ENCODE data around the gene IL9R.
A peak's percentile ranks its signal among the peaks of the same experiment; 100 is the strongest.

Gene IL9R

DNA sequence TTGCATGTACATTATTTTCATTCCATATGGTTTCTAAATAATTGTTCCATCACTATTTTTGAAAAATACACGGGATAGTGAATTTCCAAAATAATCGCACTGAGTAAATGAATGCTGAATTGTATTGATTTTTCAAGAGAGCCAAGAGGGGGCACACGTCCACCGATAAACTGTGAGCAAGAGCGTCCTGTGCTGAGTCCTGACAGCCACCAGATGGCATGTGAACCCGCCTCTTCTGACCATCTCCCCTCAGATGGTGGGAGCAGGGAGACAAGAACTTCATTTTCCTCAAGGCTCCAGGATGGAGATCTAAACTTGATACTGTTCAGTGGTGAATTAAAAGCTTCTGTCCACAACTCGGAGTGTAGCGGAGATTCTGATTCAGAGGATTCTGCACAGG is 30.6 kb upstream of the IL9R start:
- Histone ChIP-seq H3K4me3 (ENCODE audit: low read depth in 1 of 2, low read length in 2 of 2) (no peak overlapping the region), H3K9me3 (ENCODE audit: insufficient read depth, low read length, severe bottlenecking) (peaks cover 9% of the 10 kb centered on the region), H3K9ac (ENCODE audit: low read depth, low read length) (no peak overlapping the region), H3K36me3 (ENCODE audit: insufficient read depth, low read length) (no peaks in the 10 kb centered on the region), H3K4me2 (ENCODE audit: insufficient read depth, low read length) (no peak overlapping the region), H2AFZ (ENCODE audit: low read depth, low read length) (no peak overlapping the region), H3K27me3 (ENCODE audit: insufficient read depth, low read length, poor library complexity) (no peaks in the 10 kb centered on the region), H3K79me2 (ENCODE audit: insufficient read depth, low read length) (no peaks in the 10 kb centered on the region), H4K20me1 (ENCODE audit: insufficient read depth, low read length) (no peaks in the 10 kb centered on the region), H3K4me1 (ENCODE audit: insufficient read depth, low read length) (no peaks in the 10 kb centered on the region), H3K27ac (ENCODE audit: low read length) (no peak overlapping the region)
- TF ChIP-seq, protein P1, sequence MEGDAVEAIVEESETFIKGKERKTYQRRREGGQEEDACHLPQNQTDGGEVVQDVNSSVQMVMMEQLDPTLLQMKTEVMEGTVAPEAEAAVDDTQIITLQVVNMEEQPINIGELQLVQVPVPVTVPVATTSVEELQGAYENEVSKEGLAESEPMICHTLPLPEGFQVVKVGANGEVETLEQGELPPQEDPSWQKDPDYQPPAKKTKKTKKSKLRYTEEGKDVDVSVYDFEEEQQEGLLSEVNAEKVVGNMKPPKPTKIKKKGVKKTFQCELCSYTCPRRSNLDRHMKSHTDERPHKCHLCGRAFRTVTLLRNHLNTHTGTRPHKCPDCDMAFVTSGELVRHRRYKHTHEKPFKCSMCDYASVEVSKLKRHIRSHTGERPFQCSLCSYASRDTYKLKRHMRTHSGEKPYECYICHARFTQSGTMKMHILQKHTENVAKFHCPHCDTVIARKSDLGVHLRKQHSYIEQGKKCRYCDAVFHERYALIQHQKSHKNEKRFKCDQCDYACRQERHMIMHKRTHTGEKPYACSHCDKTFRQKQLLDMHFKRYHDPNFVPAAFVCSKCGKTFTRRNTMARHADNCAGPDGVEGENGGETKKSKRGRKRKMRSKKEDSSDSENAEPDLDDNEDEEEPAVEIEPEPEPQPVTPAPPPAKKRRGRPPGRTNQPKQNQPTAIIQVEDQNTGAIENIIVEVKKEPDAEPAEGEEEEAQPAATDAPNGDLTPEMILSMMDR (IDR thresholded peaks at IDR 0.05; ENCODE audit: borderline replicate concordance, extremely low read depth, low read length, poor library complexity, severe bottlenecking) = peak; percentile 79
- TF ChIP-seq EZH2 (IDR thresholded peaks at IDR 0.05; ENCODE audit: borderline replicate concordance, low read depth, low read length, severe bottlenecking) = no peak
- peak; percentile 54 for DNase-seq
- peak; percentile 89 for ATAC-seq (ENCODE audit: insufficient read depth, low read depth)

DNA sequence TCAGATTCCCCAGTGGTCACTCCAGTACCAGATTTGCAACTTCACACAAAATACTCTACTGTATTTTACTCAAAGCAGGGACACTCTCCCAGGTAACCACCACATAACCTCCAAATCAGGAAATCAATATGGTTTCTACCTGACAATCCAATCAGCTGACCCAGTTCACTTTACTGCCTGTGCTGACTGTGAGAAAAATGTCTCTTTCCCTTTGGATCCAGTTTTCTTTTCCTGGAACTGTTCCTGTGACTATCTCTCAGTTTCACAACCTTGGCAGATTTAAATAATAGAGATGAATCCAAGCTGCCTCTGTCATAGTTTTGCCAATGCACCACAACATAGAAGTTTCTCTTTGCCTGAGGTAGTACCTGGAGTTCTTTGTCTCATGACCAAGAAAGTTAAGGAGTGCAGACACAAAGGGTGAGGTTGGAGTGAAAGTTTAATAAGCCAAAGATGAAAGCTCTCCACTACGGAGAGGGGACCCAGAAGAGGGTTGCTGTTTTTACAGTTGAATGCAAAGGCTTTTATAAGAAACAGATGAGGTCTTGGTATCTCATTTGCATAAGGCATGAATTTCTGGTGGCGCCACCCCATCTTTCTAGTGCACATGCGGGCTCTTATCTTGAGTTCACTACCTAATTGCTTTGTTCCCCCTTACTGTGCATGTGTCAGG is 29.7 kb upstream of the IL9R start:
- Histone ChIP-seq H3K79me2 (ENCODE audit: insufficient read depth, low read length) (no peaks in the 10 kb centered on the region), H3K4me1 (ENCODE audit: insufficient read depth, low read length) (no peaks in the 10 kb centered on the region), H4K20me1 (ENCODE audit: insufficient read depth, low read length) (no peaks in the 10 kb centered on the region), H3K9ac (ENCODE audit: low read depth, low read length) (no peak overlapping the region), H3K4me2 (ENCODE audit: insufficient read depth, low read length) (no peak overlapping the region), H3K36me3 (ENCODE audit: insufficient read depth, low read length) (no peaks in the 10 kb centered on the region), H3K27me3 (ENCODE audit: insufficient read depth, low read length, poor library complexity) (no peaks in the 10 kb centered on the region), H2AFZ (ENCODE audit: low read depth, low read length) (no peak overlapping the region), H3K4me3 (ENCODE audit: low read depth in 1 of 2, low read length in 2 of 2) (no peak overlapping the region), H3K27ac (ENCODE audit: low read length) (no peak overlapping the region), H3K9me3 (ENCODE audit: insufficient read depth, low read length, severe bottlenecking) (peaks cover 9% of the 10 kb centered on the region)
- no peak for ATAC-seq (ENCODE audit: insufficient read depth, low read depth)
- TF ChIP-seq EZH2 (IDR thresholded peaks at IDR 0.05; ENCODE audit: borderline replicate concordance, low read depth, low read length, severe bottlenecking) = no peak
- TF ChIP-seq, protein P1 (IDR thresholded peaks at IDR 0.05; ENCODE audit: borderline replicate concordance, extremely low read depth, low read length, poor library complexity, severe bottlenecking) = no peak
- no peak for DNase-seq

DNA sequence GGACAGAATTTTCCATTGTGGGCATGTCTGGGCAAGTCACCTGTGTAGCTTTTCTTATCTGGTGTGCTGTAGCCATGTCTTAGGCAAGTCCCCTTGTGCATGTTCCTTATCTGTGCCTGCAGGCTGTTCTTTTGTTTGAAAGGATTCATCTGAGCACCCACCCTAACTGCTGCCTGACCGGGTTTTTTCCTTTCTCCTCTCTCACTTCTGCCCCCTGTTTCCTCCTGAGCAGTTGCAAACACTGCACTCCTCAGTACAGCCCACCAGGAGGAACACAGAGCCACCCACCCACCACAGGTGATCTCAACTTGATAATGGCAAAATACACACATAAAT is 29.2 kb upstream of the IL9R start:
- Histone ChIP-seq H3K4me3 (ENCODE audit: low read depth in 1 of 2, low read length in 2 of 2) (no peak overlapping the region), H2AFZ (ENCODE audit: low read depth, low read length) (no peak overlapping the region), H3K27ac (ENCODE audit: low read length) (no peak overlapping the region), H3K27me3 (ENCODE audit: insufficient read depth, low read length, poor library complexity) (no peaks in the 10 kb centered on the region), H3K4me2 (ENCODE audit: insufficient read depth, low read length) (no peak overlapping the region), H3K9me3 (ENCODE audit: insufficient read depth, low read length, severe bottlenecking) (peaks cover 4% of the 10 kb centered on the region), H3K36me3 (ENCODE audit: insufficient read depth, low read length) (no peaks in the 10 kb centered on the region), H3K4me1 (ENCODE audit: insufficient read depth, low read length) (no peaks in the 10 kb centered on the region), H3K9ac (ENCODE audit: low read depth, low read length) (no peak overlapping the region), H3K79me2 (ENCODE audit: insufficient read depth, low read length) (no peaks in the 10 kb centered on the region), H4K20me1 (ENCODE audit: insufficient read depth, low read length) (no peaks in the 10 kb centered on the region)
- DNase-seq = no peak
- TF ChIP-seq EZH2 (IDR thresholded peaks at IDR 0.05; ENCODE audit: borderline replicate concordance, low read depth, low read length, severe bottlenecking) = no peak
- TF ChIP-seq, protein P1 (IDR thresholded peaks at IDR 0.05; ENCODE audit: borderline replicate concordance, extremely low read depth, low read length, poor library complexity, severe bottlenecking) = no peak
- no peak for ATAC-seq (ENCODE audit: insufficient read depth, low read depth)

Data from DND-41 (cell line).